Erythroblast (primary cell): Measurements from ENCODE around the gene ABHD5.
"Not testable (repeated sequence)": the region's sequence is repeated elsewhere in the genome, so short reads cannot be mapped to it uniquely, and the experiment has no call there.

Experiments used
- GATA1 ChIP-seq: IDR thresholded peaks from 2 replicates; pipeline ENCODE4 v1.6.1; 2011; ENCODE audit warnings: low read depth, mild to moderate bottlenecking, control low read depth, low read length, moderate library complexity
- POLR2A ChIP-seq: IDR thresholded peaks from 2 replicates; pipeline ENCODE4 v1.6.1; 2011; ENCODE audit warnings: mild to moderate bottlenecking, low read length

GRCh38 chr3:43661376-43661775 is 29.4 kb upstream of the ABHD5 start:
- TF ChIP-seq POLR2A, GATA1: not testable (repeated sequence)
